WTC11 (cell line): ENCODE measurements around the gene LSM12. TPM values are rescaled to one million over a fixed set of nuclear protein-coding genes. Genes with fewer than 3 reads are reported as not detected.

Source experiments
- ATAC-seq: fragments of 200-7000 bp; cut with Tn5 transposase; 2 replicates; pipeline ENCODE4 v1.10.0; 2021; ENCODE audit warnings: mild to moderate bottlenecking, moderate library complexity
- CTCF ChIA-PET: fragments of 300-600 bp; sonication (Branson Sonifier 250); formaldehyde crosslinking; loops from one replicate; lab custom pipeline; 2021; ENCODE audit warnings: antibody characterized with exemption; lab: Charles Lee
- POLR2A ChIA-PET: fragments of 350-600 bp; sonication (Branson Sonifier 250); formaldehyde crosslinking; loops from one replicate; lab custom pipeline; 2021; ENCODE audit warnings: antibody characterized with exemption; lab: Charles Lee
- DNase-seq: peaks from one replicate; pipeline ENCODE4 v3.0.0; 2021; ENCODE audit warnings: low spot score
- H3K27ac Mint-ChIP-seq: 2 replicates; pipeline ENCODE4 v1.8.0; 2021; ENCODE audit warnings: mixed read lengths
- H3K27me3 Mint-ChIP-seq: 2 replicates; pipeline ENCODE4 v1.8.0; 2021; ENCODE audit warnings: low read depth, mild to moderate bottlenecking, moderate library complexity, mixed read lengths
- H3K36me3 Mint-ChIP-seq: 2 replicates; pipeline ENCODE4 v1.8.0; 2021; ENCODE audit warnings: mixed read lengths
- H3K4me1 Mint-ChIP-seq: 2 replicates; pipeline ENCODE4 v1.8.0; 2022; ENCODE audit warnings: mixed read lengths
- H3K4me3 Mint-ChIP-seq: 2 replicates; pipeline ENCODE4 v1.8.0; 2021; ENCODE audit warnings: mild to moderate bottlenecking, moderate library complexity, mixed read lengths
- H3K9me3 Mint-ChIP-seq: 2 replicates; pipeline ENCODE4 v1.8.0; 2021; ENCODE audit warnings: mixed read lengths
- ATF1 ChIP-seq: sonication (generic); formaldehyde crosslinking; IDR thresholded peaks from 2 replicates; pipeline ENCODE4 v1.8.1; 2023; ENCODE audit warnings: mild to moderate bottlenecking, moderate library complexity, missing genetic modification reagents
- CBFB ChIP-seq: sonication (generic); formaldehyde crosslinking; IDR thresholded peaks from 2 replicates; pipeline ENCODE4 v1.8.1; 2022; ENCODE audit warnings: mild to moderate bottlenecking, low read depth, missing genetic modification reagents
- FOXJ3 ChIP-seq: sonication (generic); formaldehyde crosslinking; IDR thresholded peaks from 2 replicates; pipeline ENCODE4 v1.9.0; 2021; ENCODE audit warnings: missing genetic modification reagents, mild to moderate bottlenecking, borderline replicate concordance
- FOXK1 ChIP-seq: sonication (generic); formaldehyde crosslinking; IDR thresholded peaks from 2 replicates; pipeline ENCODE4 v1.8.0; 2022; ENCODE audit warnings: mild to moderate bottlenecking, moderate library complexity, missing genetic modification reagents
- SP1 ChIP-seq: sonication (generic); formaldehyde crosslinking; conservative IDR thresholded peaks from 2 replicates; pipeline ENCODE4 v1.8.1; 2022; ENCODE audit warnings: missing genetic modification reagents
- TP53 ChIP-seq: sonication (generic); formaldehyde crosslinking; IDR thresholded peaks from 2 replicates; pipeline ENCODE4 v1.8.1; 2023; ENCODE audit warnings: mild to moderate bottlenecking, missing genetic modification reagents
- ZNF138 ChIP-seq: sonication (generic); formaldehyde crosslinking; conservative IDR thresholded peaks from 2 replicates; pipeline ENCODE4 v1.8.1; 2022; ENCODE audit warnings: mild to moderate bottlenecking, moderate library complexity, missing genetic modification reagents
- ZNF219 ChIP-seq: sonication (generic); formaldehyde crosslinking; IDR thresholded peaks from 2 replicates; pipeline ENCODE4 v1.8.0; 2023; ENCODE audit warnings: missing genetic modification reagents, mild to moderate bottlenecking, borderline replicate concordance
- ZNF263 ChIP-seq: sonication (generic); formaldehyde crosslinking; IDR thresholded peaks from 2 replicates; pipeline ENCODE4 v1.8.1; 2022; ENCODE audit warnings: low read depth, mild to moderate bottlenecking, moderate library complexity, missing genetic modification reagents
- ZNF416 ChIP-seq: fragments of 250-450 bp; sonication (Bioruptor Pico); IDR thresholded peaks from 2 replicates; pipeline ENCODE4 v1.9.0; 2021; ENCODE audit warnings: mild to moderate bottlenecking, inconsistent platforms
- total RNA-seq: library from RNA; stranded (reverse); gene quantifications from 3 replicates; pipeline ENCODE4 v1.2.3, GENCODE V29; 2021
- TF ChIP-seq, protein P1 (sequence below): sonication (generic); formaldehyde crosslinking; IDR thresholded peaks from 2 replicates; pipeline ENCODE4 v1.8.1; 2022; ENCODE audit warnings: low read depth, missing genetic modification reagents, borderline replicate concordance
- TF ChIP-seq, protein P2 (sequence below): sonication (generic); formaldehyde crosslinking; IDR thresholded peaks from 2 replicates; pipeline ENCODE4 v1.8.1; 2023; ENCODE audit warnings: mild to moderate bottlenecking, moderate library complexity, missing genetic modification reagents
- TF ChIP-seq, protein P3 (sequence below): sonication (generic); formaldehyde crosslinking; IDR thresholded peaks from 2 replicates; pipeline ENCODE4 v1.8.0; 2022; ENCODE audit warnings: mild to moderate bottlenecking, missing genetic modification reagents
- TF ChIP-seq, protein P4 (sequence below): sonication (generic); formaldehyde crosslinking; IDR thresholded peaks from 2 replicates; pipeline ENCODE4 v1.8.0; 2023; ENCODE audit warnings: missing genetic modification reagents, mild to moderate bottlenecking, borderline replicate concordance
- TF ChIP-seq, protein P5 (sequence below): sonication (generic); formaldehyde crosslinking; IDR thresholded peaks from 2 replicates; pipeline ENCODE4 v1.8.1; 2022; ENCODE audit warnings: mild to moderate bottlenecking, missing genetic modification reagents, moderate library complexity, borderline replicate concordance
- TF ChIP-seq, protein P6 (sequence below): sonication (generic); formaldehyde crosslinking; IDR thresholded peaks from 2 replicates; pipeline ENCODE4 v1.8.0; 2022; ENCODE audit warnings: mild to moderate bottlenecking, missing genetic modification reagents
- TF ChIP-seq, protein P7 (sequence below): sonication (generic); formaldehyde crosslinking; IDR thresholded peaks from 2 replicates; pipeline ENCODE4 v1.8.1; 2023; ENCODE audit warnings: mild to moderate bottlenecking, missing genetic modification reagents, borderline replicate concordance

LSM12 gene
- total RNA-seq, 1 experiment from 2014 or later = 102 TPM

DNA sequence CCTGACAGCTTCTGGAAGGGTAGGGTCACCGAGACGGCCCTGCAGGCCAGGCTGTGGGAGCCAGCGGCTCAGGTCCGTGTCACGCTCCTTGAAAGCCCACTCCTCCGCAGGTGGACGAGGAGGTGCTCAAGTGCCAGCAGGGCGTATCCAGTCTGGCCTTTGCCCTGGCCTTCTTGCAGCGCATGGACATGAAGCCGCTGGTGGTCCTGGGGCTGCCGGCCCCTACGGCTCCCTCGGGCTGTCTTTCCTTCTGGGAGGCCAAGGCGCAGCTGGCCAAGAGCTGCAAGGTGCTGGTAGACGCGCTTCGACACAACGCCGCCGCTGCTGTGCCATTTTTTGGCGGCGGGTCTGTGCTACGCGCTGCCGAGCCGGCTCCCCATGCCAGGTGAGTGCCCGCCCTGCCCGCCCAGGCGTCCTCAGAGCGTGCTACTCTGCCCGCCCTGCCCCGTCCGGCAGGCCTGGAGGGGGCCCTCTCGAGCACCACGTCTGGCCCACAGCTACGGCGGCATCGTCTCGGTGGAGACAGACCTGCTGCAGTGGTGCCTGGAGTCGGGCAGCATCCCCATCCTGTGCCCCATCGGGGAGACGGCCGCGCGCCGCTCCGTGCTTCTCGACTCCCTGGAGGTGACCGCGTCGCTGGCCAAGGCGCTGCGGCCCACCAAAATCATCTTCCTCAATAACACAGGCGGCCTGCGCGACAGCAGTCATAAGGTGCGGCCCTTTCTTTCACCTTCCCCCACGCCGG is 60.8 kb downstream of the LSM12 start (continued):
- TF ChIP-seq, protein P1, sequence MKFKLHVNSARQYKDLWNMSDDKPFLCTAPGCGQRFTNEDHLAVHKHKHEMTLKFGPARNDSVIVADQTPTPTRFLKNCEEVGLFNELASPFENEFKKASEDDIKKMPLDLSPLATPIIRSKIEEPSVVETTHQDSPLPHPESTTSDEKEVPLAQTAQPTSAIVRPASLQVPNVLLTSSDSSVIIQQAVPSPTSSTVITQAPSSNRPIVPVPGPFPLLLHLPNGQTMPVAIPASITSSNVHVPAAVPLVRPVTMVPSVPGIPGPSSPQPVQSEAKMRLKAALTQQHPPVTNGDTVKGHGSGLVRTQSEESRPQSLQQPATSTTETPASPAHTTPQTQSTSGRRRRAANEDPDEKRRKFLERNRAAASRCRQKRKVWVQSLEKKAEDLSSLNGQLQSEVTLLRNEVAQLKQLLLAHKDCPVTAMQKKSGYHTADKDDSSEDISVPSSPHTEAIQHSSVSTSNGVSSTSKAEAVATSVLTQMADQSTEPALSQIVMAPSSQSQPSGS (CRISPR knock-in tag) = no peak
- no peak for TF ChIP-seq TP53
- TF ChIP-seq, protein P2, sequence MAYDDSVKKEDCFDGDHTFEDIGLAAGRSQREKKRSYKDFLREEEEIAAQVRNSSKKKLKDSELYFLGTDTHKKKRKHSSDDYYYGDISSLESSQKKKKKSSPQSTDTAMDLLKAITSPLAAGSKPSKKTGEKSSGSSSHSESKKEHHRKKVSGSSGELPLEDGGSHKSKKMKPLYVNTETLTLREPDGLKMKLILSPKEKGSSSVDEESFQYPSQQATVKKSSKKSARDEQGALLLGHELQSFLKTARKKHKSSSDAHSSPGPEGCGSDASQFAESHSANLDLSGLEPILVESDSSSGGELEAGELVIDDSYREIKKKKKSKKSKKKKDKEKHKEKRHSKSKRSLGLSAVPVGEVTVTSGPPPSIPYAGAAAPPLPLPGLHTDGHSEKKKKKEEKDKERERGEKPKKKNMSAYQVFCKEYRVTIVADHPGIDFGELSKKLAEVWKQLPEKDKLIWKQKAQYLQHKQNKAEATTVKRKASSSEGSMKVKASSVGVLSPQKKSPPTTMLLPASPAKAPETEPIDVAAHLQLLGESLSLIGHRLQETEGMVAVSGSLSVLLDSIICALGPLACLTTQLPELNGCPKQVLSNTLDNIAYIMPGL (CRISPR knock-in tag) = peak; percentile 34; the same call in 1 of the 2 replicates
- TF ChIP-seq, protein P3, sequence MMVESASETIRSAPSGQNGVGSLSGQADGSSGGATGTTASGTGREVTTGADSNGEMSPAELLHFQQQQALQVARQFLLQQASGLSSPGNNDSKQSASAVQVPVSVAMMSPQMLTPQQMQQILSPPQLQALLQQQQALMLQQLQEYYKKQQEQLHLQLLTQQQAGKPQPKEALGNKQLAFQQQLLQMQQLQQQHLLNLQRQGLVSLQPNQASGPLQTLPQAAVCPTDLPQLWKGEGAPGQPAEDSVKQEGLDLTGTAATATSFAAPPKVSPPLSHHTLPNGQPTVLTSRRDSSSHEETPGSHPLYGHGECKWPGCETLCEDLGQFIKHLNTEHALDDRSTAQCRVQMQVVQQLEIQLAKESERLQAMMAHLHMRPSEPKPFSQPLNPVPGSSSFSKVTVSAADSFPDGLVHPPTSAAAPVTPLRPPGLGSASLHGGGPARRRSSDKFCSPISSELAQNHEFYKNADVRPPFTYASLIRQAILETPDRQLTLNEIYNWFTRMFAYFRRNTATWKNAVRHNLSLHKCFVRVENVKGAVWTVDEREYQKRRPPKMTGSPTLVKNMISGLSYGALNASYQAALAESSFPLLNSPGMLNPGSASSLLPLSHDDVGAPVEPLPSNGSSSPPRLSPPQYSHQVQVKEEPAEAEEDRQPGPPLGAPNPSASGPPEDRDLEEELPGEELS (CRISPR knock-in tag) = 0 out of 2 replicates have a peak, but pooled peaks have one; percentile 58
- 0 out of 2 replicates have a peak, but pooled peaks have one; percentile 62 for TF ChIP-seq ZNF138 (CRISPR knock-in tag)
- TF ChIP-seq, protein P4, sequence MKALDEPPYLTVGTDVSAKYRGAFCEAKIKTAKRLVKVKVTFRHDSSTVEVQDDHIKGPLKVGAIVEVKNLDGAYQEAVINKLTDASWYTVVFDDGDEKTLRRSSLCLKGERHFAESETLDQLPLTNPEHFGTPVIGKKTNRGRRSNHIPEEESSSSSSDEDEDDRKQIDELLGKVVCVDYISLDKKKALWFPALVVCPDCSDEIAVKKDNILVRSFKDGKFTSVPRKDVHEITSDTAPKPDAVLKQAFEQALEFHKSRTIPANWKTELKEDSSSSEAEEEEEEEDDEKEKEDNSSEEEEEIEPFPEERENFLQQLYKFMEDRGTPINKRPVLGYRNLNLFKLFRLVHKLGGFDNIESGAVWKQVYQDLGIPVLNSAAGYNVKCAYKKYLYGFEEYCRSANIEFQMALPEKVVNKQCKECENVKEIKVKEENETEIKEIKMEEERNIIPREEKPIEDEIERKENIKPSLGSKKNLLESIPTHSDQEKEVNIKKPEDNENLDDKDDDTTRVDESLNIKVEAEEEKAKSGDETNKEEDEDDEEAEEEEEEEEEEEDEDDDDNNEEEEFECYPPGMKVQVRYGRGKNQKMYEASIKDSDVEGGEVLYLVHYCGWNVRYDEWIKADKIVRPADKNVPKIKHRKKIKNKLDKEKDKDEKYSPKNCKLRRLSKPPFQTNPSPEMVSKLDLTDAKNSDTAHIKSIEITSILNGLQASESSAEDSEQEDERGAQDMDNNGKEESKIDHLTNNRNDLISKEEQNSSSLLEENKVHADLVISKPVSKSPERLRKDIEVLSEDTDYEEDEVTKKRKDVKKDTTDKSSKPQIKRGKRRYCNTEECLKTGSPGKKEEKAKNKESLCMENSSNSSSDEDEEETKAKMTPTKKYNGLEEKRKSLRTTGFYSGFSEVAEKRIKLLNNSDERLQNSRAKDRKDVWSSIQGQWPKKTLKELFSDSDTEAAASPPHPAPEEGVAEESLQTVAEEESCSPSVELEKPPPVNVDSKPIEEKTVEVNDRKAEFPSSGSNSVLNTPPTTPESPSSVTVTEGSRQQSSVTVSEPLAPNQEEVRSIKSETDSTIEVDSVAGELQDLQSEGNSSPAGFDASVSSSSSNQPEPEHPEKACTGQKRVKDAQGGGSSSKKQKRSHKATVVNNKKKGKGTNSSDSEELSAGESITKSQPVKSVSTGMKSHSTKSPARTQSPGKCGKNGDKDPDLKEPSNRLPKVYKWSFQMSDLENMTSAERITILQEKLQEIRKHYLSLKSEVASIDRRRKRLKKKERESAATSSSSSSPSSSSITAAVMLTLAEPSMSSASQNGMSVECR = 0 out of 2 replicates have a peak, but pooled peaks have one; percentile 1
- no peak for TF ChIP-seq ATF1 (CRISPR knock-in tag)
- TF ChIP-seq FOXK1 (CRISPR knock-in tag) = peak; percentile 54; the same call in 1 of the 2 replicates
- TF ChIP-seq ZNF263 = 0 out of 2 replicates have a peak, but pooled peaks have one; percentile 9

DNA sequence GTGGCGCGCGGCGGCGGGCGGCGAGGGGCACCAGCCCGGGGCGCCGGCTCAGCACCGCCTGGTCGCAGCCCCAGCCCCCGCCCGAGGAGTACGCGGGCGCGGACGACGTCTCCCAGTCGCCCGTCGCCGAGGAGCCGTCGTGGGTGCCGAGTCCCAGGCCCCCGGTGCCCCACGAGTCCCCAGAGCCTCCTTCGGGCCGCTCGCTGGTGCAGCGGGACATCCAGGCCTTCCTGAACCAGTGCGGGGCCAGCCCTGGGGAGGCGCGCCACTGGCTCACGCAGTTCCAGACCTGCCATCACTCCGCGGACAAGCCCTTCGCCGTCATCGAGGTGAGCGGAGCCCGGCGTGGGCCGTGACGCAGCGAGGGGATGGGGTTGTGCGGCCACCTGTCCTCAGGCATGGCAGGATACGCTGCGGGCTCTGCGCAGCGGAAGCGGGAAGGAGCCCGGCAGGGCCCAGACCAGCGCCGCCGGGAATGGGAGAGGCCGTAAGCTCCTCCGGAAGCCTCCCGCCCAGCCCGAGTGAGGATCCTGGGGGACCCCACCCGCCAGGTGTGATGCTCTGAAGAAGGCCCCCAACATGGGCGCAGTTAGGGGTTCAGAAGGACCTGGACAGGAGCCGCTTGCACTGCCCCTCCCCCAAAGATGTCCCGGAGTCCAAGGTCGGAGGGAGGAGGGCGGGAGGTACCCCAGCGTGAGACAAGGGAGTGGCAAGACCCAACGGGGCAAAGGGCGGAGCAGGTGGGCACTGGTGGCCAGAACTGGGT is 61.5 kb downstream of the LSM12 start:
- POLR2A ChIA-PET = interaction anchor here (0.9 to 1.2 kb wide), 2 partner anchors 10 to 61 kb away, joined by 4 to 5 read pairs; partner anchors contain the start of gene TMEM101
- CTCF ChIA-PET = interaction anchor here (0.5 to 7.0 kb wide), 20 partner anchors 11 to 349 kb away, joined by 3 to 74 read pairs (median 5); partner anchors contain the start of genes PPY and PYY
- Mint-ChIP-seq H3K27me3 (peaks cover 27% of the 10 kb centered on the region), H3K4me1 (peaks cover 20% of the 10 kb centered on the region), H3K4me3 (peak overlapping the region; percentile 92), H3K9me3 (no peaks in the 10 kb centered on the region), H3K36me3 (peaks cover 3% of the 10 kb centered on the region; the same call in 1 of the 2 replicates), H3K27ac (no peak overlapping the region)
- DNase-seq (peak; percentile 44), ATAC-seq (0 out of 2 replicates have a peak, but pooled peaks have one; percentile 0)
- TF ChIP-seq ZNF219 (CRISPR knock-in tag) = no peak
- TF ChIP-seq FOXJ3 (CRISPR knock-in tag) = no peak
- TF ChIP-seq CBFB (CRISPR knock-in tag) = no peak
- TF ChIP-seq ZNF416 (CRISPR knock-in tag) = no peak
- TF ChIP-seq SP1 (CRISPR knock-in tag) = no peak
- TF ChIP-seq, protein P5, sequence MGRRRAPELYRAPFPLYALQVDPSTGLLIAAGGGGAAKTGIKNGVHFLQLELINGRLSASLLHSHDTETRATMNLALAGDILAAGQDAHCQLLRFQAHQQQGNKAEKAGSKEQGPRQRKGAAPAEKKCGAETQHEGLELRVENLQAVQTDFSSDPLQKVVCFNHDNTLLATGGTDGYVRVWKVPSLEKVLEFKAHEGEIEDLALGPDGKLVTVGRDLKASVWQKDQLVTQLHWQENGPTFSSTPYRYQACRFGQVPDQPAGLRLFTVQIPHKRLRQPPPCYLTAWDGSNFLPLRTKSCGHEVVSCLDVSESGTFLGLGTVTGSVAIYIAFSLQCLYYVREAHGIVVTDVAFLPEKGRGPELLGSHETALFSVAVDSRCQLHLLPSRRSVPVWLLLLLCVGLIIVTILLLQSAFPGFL (CRISPR knock-in tag) = no peak
- TF ChIP-seq, protein P6, sequence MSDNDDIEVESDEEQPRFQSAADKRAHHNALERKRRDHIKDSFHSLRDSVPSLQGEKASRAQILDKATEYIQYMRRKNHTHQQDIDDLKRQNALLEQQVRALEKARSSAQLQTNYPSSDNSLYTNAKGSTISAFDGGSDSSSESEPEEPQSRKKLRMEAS (CRISPR knock-in tag) = peak; percentile 63; the same call in 1 of the 2 replicates
- TF ChIP-seq, protein P7, sequence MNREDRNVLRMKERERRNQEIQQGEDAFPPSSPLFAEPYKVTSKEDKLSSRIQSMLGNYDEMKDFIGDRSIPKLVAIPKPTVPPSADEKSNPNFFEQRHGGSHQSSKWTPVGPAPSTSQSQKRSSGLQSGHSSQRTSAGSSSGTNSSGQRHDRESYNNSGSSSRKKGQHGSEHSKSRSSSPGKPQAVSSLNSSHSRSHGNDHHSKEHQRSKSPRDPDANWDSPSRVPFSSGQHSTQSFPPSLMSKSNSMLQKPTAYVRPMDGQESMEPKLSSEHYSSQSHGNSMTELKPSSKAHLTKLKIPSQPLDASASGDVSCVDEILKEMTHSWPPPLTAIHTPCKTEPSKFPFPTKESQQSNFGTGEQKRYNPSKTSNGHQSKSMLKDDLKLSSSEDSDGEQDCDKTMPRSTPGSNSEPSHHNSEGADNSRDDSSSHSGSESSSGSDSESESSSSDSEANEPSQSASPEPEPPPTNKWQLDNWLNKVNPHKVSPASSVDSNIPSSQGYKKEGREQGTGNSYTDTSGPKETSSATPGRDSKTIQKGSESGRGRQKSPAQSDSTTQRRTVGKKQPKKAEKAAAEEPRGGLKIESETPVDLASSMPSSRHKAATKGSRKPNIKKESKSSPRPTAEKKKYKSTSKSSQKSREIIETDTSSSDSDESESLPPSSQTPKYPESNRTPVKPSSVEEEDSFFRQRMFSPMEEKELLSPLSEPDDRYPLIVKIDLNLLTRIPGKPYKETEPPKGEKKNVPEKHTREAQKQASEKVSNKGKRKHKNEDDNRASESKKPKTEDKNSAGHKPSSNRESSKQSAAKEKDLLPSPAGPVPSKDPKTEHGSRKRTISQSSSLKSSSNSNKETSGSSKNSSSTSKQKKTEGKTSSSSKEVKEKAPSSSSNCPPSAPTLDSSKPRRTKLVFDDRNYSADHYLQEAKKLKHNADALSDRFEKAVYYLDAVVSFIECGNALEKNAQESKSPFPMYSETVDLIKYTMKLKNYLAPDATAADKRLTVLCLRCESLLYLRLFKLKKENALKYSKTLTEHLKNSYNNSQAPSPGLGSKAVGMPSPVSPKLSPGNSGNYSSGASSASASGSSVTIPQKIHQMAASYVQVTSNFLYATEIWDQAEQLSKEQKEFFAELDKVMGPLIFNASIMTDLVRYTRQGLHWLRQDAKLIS (CRISPR knock-in tag) = no peak
